GM23338 (cell line): Measurements from ENCODE around the gene LOXL1. TPM values are rescaled to one million over a fixed set of nuclear protein-coding genes. Genes with fewer than 3 reads are reported as not detected.

ENCODE experiments used
- ATAC-seq: fragments of 200-7000 bp; cut with Tn5 transposase; 3 replicates; pipeline ENCODE4 v1.9.1; 2020
- DNase-seq: peaks from one replicate; pipeline ENCODE4 v3.0.0-alpha.2; 2015; ENCODE audit warnings: low spot score
- H2AFZ ChIP-seq: fragments of 200-600 bp; sonication (generic); 2 replicates; pipeline ENCODE4 v1.8.0; 2016; ENCODE audit warnings: antibody characterized with exemption, mild to moderate bottlenecking, moderate library complexity
- H3F3A ChIP-seq: fragments of 200-600 bp; sonication (generic); replicated peaks from 2 replicates; pipeline ENCODE4 v1.8.0; 2017; ENCODE audit warnings: antibody characterized with exemption, mixed run types, low read depth
- H3K27ac ChIP-seq: fragments of 200-600 bp; sonication (generic); 2 replicates; pipeline ENCODE4 v1.6.1; 2016; ENCODE audit warnings: low read depth
- H3K27me3 ChIP-seq: fragments of 200-600 bp; sonication (generic); 2 replicates; pipeline ENCODE4 v1.8.0; 2016; ENCODE audit warnings: mild to moderate bottlenecking, mixed run types, moderate library complexity; ENCODE audit not compliant: insufficient read depth
- H3K36me3 ChIP-seq: fragments of 200-600 bp; sonication (generic); 2 replicates; pipeline ENCODE4 v1.8.0; 2016; ENCODE audit warnings: mild to moderate bottlenecking; ENCODE audit not compliant: insufficient read depth
- H3K4me1 ChIP-seq: fragments of 200-600 bp; sonication (generic); 2 replicates; pipeline ENCODE4 v1.8.0; 2016; ENCODE audit warnings: mild to moderate bottlenecking, moderate library complexity; ENCODE audit not compliant: insufficient read depth
- H3K4me2 ChIP-seq: fragments of 200-600 bp; sonication (generic); 2 replicates; pipeline ENCODE4 v1.7.1; 2017; ENCODE audit warnings: mixed run types
- H3K4me3 ChIP-seq: fragments of 200-600 bp; sonication (generic); 2 replicates; pipeline ENCODE4 v1.6.1; 2016; ENCODE audit warnings: mixed run types
- H3K79me2 ChIP-seq: fragments of 200-600 bp; sonication (generic); replicated peaks from 2 replicates; pipeline ENCODE4 v1.8.0; 2017; ENCODE audit warnings: mild to moderate bottlenecking; ENCODE audit not compliant: insufficient read depth
- H3K9me2 ChIP-seq: fragments of 200-600 bp; sonication (generic); 2 replicates; pipeline ENCODE4 v1.8.0; 2017; ENCODE audit not compliant: insufficient read depth
- H4K20me1 ChIP-seq: fragments of 200-600 bp; sonication (generic); replicated peaks from 2 replicates; pipeline ENCODE4 v1.8.0; 2017; ENCODE audit warnings: mild to moderate bottlenecking; ENCODE audit not compliant: insufficient read depth
- H3K27ac Mint-ChIP-seq: 2 replicates; pipeline ENCODE4 v1.8.0; 2020; ENCODE audit warnings: inconsistent platforms, mild to moderate bottlenecking, moderate library complexity, mixed read lengths
- H3K27me3 Mint-ChIP-seq: 3 replicates; pipeline ENCODE4 v1.8.0; 2022; ENCODE audit warnings: low read depth, mild to moderate bottlenecking, moderate library complexity, mixed read lengths, inconsistent platforms; ENCODE audit not compliant: insufficient read depth, poor library complexity
- H3K36me3 Mint-ChIP-seq: 3 replicates; pipeline ENCODE4 v1.8.0; 2021; ENCODE audit warnings: low read depth, mild to moderate bottlenecking, inconsistent platforms, moderate library complexity, mixed read lengths
- H3K4me1 Mint-ChIP-seq: 3 replicates; pipeline ENCODE4 v1.8.0; 2020; ENCODE audit warnings: mild to moderate bottlenecking, inconsistent platforms, mixed read lengths
- H3K4me3 Mint-ChIP-seq: 3 replicates; pipeline ENCODE4 v1.8.0; 2021; ENCODE audit warnings: moderate library complexity, mild to moderate bottlenecking, inconsistent platforms, mixed read lengths
- H3K9me3 Mint-ChIP-seq: 3 replicates; pipeline ENCODE4 v1.8.0; 2020; ENCODE audit warnings: moderate library complexity, mild to moderate bottlenecking, inconsistent platforms, mixed read lengths
- CREB1 ChIP-seq: fragments of 250-450 bp; sonication (Bioruptor Pico); IDR thresholded peaks from 2 replicates; pipeline ENCODE4 v1.5.0; 2020; ENCODE audit warnings: low read depth, mild to moderate bottlenecking, moderate library complexity
- CTCF ChIP-seq, 2 experiments: fragments of 200-600 bp in 1 of 2; sonication (generic) in 1 of 2; conservative IDR thresholded peaks; 2 replicates each; pipeline versions ENCODE4 v1.5.1 to v1.6.1; 2016 to 2017; ENCODE audit warnings: antibody characterized with exemption in 2 of 2, low read depth in 2 of 2, mild to moderate bottlenecking in 2 of 2, moderate library complexity in 1 of 2
- ETS1 ChIP-seq: IDR thresholded peaks from 2 replicates; pipeline ENCODE4 v1.6.1; 2016; ENCODE audit warnings: antibody characterized with exemption
- EZH2 ChIP-seq: fragments of 200-600 bp; sonication (generic); IDR thresholded peaks from one replicate; pipeline ENCODE4 v1.8.0; 2017; ENCODE audit warnings: antibody characterized with exemption, mild to moderate bottlenecking, low read depth; ENCODE audit not compliant: unreplicated experiment
- EZH2phosphoT487 ChIP-seq: fragments of 200-600 bp; sonication (generic); IDR thresholded peaks from one replicate; pipeline ENCODE4 v1.8.1; 2018; ENCODE audit warnings: antibody characterized with exemption; ENCODE audit not compliant: unreplicated experiment
- JUNB ChIP-seq: IDR thresholded peaks from one replicate; pipeline ENCODE4 v1.6.1; 2016; ENCODE audit warnings: antibody characterized with exemption; ENCODE audit not compliant: unreplicated experiment
- NANOG ChIP-seq: IDR thresholded peaks from 2 replicates; pipeline ENCODE4 v1.6.1; 2016; ENCODE audit warnings: antibody characterized with exemption, borderline replicate concordance
- POLR2AphosphoS5 ChIP-seq: IDR thresholded peaks from 2 replicates; pipeline ENCODE4 v1.6.1; 2016; ENCODE audit warnings: antibody characterized with exemption, low read depth
- STAT1 ChIP-seq: IDR thresholded peaks from one replicate; pipeline ENCODE4 v1.6.1; 2016; ENCODE audit warnings: antibody characterized with exemption; ENCODE audit not compliant: unreplicated experiment
- ZNF114 ChIP-seq: fragments of 250-450 bp; sonication (Bioruptor Pico); IDR thresholded peaks from 2 replicates; pipeline ENCODE4 v1.5.0; 2020; ENCODE audit warnings: mild to moderate bottlenecking, moderate library complexity
- ZNF331 ChIP-seq: fragments of 250-450 bp; sonication (Bioruptor Pico); IDR thresholded peaks from 2 replicates; pipeline ENCODE4 v1.5.0; 2020; ENCODE audit warnings: low read depth, mild to moderate bottlenecking, moderate library complexity
- polyA plus RNA-seq: library from polyadenylated mRNA; unstranded; fragments of >200 nt; fragmentation: Nextera tagmentation; extraction: Ambion mirVana; gene quantifications from 2 replicates; pipeline ENCODE4 v1.2.1, GENCODE V29; 2016
- total RNA-seq: library from RNA; depleted of rRNA; stranded (reverse); fragments of >200 nt; shearing (Covaris generic); gene quantifications from 2 replicates; pipeline ENCODE4 v1.2.3, GENCODE V29; 2014
- TF ChIP-seq, protein P1 (sequence below): fragments of 250-450 bp; sonication (Bioruptor Pico); IDR thresholded peaks from 2 replicates; pipeline ENCODE4 v1.5.0; 2020; ENCODE audit warnings: mild to moderate bottlenecking, moderate library complexity
- TF ChIP-seq, protein P2 (sequence below): IDR thresholded peaks from one replicate; pipeline ENCODE4 v1.6.1; 2018; ENCODE audit warnings: antibody characterized with exemption; ENCODE audit not compliant: unreplicated experiment

The LOXL1 gene
- total and polyA plus RNA-seq, 2 experiments from 2014 or later: 6.9 to 10.8 TPM

GRCh38 chr15:73957276-73957675, 31.0 kb downstream of the LOXL1 start:
- Mint-ChIP-seq H3K4me1 (peaks cover 12% of the 10 kb centered on the region), H3K36me3 (no peaks in the 10 kb centered on the region), H3K27ac (no peak overlapping the region), H3K9me3 (no peaks in the 10 kb centered on the region), H3K4me3 (no peak overlapping the region), H3K27me3 (peaks cover 12% of the 10 kb centered on the region)
- Histone ChIP-seq H3K4me1 (no peaks in the 10 kb centered on the region), H3K36me3 (no peaks in the 10 kb centered on the region), H3K79me2 (no peaks in the 10 kb centered on the region), H3K9me2 (no peaks in the 10 kb centered on the region), H4K20me1 (no peaks in the 10 kb centered on the region), H3F3A (no peaks in the 10 kb centered on the region), H3K27ac (no peak overlapping the region), H3K4me2 (no peak overlapping the region), H3K4me3 (no peak overlapping the region), H2AFZ (no peak overlapping the region), H3K27me3 (no peaks in the 10 kb centered on the region)
- no peak for DNase-seq
- TF ChIP-seq ZNF114 (CRISPR knock-in tag) (no peak), JUNB (no peak), ETS1 (no peak), POLR2AphosphoS5 (no peak), ZNF331 (CRISPR knock-in tag) (no peak), EZH2 (no peak), CREB1 (no peak), CTCF (conservative IDR thresholded peaks at IDR 0.05; ENCODE audit: low read depth in 2 of 2) (no peak), NANOG (no peak), EZH2phosphoT487 (no peak), STAT1 (no peak)
- TF ChIP-seq, protein P1, sequence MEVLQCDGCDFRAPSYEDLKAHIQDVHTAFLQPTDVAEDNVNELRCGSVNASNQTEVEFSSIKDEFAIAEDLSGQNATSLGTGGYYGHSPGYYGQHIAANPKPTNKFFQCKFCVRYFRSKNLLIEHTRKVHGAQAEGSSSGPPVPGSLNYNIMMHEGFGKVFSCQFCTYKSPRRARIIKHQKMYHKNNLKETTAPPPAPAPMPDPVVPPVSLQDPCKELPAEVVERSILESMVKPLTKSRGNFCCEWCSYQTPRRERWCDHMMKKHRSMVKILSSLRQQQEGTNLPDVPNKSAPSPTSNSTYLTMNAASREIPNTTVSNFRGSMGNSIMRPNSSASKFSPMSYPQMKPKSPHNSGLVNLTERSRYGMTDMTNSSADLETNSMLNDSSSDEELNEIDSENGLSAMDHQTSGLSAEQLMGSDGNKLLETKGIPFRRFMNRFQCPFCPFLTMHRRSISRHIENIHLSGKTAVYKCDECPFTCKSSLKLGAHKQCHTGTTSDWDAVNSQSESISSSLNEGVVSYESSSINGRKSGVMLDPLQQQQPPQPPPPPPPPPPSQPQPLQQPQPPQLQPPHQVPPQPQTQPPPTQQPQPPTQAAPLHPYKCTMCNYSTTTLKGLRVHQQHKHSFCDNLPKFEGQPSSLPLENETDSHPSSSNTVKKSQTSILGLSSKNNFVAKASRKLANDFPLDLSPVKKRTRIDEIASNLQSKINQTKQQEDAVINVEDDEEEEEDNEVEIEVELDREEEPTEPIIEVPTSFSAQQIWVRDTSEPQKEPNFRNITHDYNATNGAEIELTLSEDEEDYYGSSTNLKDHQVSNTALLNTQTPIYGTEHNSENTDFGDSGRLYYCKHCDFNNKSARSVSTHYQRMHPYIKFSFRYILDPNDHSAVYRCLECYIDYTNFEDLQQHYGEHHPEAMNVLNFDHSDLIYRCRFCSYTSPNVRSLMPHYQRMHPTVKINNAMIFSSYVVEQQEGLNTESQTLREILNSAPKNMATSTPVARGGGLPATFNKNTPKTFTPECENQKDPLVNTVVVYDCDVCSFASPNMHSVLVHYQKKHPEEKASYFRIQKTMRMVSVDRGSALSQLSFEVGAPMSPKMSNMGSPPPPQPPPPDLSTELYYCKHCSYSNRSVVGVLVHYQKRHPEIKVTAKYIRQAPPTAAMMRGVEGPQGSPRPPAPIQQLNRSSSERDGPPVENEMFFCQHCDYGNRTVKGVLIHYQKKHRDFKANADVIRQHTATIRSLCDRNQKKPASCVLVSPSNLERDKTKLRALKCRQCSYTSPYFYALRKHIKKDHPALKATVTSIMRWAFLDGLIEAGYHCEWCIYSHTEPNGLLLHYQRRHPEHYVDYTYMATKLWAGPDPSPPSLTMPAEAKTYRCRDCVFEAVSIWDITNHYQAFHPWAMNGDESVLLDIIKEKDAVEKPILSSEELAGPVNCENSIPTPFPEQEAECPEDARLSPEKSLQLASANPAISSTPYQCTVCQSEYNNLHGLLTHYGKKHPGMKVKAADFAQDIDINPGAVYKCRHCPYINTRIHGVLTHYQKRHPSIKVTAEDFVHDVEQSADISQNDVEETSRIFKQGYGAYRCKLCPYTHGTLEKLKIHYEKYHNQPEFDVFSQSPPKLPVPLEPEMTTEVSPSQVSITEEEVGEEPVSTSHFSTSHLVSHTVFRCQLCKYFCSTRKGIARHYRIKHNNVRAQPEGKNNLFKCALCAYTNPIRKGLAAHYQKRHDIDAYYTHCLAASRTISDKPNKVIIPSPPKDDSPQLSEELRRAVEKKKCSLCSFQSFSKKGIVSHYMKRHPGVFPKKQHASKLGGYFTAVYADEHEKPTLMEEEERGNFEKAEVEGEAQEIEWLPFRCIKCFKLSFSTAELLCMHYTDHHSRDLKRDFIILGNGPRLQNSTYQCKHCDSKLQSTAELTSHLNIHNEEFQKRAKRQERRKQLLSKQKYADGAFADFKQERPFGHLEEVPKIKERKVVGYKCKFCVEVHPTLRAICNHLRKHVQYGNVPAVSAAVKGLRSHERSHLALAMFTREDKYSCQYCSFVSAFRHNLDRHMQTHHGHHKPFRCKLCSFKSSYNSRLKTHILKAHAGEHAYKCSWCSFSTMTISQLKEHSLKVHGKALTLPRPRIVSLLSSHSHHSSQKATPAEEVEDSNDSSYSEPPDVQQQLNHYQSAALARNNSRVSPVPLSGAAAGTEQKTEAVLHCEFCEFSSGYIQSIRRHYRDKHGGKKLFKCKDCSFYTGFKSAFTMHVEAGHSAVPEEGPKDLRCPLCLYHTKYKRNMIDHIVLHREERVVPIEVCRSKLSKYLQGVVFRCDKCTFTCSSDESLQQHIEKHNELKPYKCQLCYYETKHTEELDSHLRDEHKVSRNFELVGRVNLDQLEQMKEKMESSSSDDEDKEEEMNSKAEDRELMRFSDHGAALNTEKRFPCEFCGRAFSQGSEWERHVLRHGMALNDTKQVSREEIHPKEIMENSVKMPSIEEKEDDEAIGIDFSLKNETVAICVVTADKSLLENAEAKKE (CRISPR knock-in tag): no peak
- TF ChIP-seq, protein P2, sequence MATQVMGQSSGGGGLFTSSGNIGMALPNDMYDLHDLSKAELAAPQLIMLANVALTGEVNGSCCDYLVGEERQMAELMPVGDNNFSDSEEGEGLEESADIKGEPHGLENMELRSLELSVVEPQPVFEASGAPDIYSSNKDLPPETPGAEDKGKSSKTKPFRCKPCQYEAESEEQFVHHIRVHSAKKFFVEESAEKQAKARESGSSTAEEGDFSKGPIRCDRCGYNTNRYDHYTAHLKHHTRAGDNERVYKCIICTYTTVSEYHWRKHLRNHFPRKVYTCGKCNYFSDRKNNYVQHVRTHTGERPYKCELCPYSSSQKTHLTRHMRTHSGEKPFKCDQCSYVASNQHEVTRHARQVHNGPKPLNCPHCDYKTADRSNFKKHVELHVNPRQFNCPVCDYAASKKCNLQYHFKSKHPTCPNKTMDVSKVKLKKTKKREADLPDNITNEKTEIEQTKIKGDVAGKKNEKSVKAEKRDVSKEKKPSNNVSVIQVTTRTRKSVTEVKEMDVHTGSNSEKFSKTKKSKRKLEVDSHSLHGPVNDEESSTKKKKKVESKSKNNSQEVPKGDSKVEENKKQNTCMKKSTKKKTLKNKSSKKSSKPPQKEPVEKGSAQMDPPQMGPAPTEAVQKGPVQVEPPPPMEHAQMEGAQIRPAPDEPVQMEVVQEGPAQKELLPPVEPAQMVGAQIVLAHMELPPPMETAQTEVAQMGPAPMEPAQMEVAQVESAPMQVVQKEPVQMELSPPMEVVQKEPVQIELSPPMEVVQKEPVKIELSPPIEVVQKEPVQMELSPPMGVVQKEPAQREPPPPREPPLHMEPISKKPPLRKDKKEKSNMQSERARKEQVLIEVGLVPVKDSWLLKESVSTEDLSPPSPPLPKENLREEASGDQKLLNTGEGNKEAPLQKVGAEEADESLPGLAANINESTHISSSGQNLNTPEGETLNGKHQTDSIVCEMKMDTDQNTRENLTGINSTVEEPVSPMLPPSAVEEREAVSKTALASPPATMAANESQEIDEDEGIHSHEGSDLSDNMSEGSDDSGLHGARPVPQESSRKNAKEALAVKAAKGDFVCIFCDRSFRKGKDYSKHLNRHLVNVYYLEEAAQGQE: no peak
- no peak for ATAC-seq
